C4-2B (cell line): ENCODE measurements around the gene RXRA.

Experiments
- ZFX ChIP-seq: fragments of 450-650 bp; IDR thresholded peaks from 2 replicates; pipeline ENCODE4 v1.6.1; 2017
- TF ChIP-seq, protein P1 (sequence below): fragments of 450-650 bp; conservative IDR thresholded peaks from 2 replicates; pipeline ENCODE4 v1.5.1; 2017; ENCODE audit warnings: mild to moderate bottlenecking

DNA sequence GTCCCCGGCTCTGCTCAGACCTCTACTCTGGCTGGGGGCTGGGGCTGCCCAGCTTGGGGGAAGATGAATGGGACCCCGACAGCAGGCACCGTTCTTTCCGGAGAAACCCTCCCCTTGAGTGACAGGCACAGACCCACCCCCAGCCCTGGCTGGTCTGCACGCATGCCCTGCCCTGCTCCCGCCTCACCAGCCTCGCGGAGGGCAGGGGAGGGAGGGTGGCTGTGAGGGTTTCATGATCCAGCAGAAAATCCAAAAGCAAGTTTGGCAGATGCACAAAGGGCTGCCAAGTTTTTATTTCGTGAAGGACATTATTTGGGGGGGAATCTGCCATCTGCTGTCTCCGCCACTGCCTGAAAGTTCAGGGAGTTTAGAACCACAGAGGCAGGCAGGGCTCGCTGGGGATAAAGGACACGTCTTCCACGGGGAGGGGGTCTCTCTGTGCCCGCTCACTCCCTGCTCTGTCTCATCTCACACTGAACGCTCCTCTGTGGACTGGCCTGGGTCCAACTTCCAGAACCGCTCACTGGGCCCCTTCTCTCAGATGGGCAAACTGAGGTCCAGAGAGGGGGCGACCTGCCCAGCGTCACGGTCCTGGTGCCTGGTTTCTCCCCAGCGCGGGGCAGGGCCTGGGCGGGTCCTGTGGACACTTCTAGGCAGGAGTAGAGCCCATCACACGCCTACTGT, 92.9 kb downstream of the RXRA start:
- TF ChIP-seq, protein P1, sequence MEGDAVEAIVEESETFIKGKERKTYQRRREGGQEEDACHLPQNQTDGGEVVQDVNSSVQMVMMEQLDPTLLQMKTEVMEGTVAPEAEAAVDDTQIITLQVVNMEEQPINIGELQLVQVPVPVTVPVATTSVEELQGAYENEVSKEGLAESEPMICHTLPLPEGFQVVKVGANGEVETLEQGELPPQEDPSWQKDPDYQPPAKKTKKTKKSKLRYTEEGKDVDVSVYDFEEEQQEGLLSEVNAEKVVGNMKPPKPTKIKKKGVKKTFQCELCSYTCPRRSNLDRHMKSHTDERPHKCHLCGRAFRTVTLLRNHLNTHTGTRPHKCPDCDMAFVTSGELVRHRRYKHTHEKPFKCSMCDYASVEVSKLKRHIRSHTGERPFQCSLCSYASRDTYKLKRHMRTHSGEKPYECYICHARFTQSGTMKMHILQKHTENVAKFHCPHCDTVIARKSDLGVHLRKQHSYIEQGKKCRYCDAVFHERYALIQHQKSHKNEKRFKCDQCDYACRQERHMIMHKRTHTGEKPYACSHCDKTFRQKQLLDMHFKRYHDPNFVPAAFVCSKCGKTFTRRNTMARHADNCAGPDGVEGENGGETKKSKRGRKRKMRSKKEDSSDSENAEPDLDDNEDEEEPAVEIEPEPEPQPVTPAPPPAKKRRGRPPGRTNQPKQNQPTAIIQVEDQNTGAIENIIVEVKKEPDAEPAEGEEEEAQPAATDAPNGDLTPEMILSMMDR, result no peak
- no peak for TF ChIP-seq ZFX
